GM18858 (cell line): ENCODE results near the gene TM4SF5.

Source experiments
- ATAC-seq: cut with Tn5 transposase; IDR thresholded peaks from one replicate; pipeline ENCODE4 v1.9.1; 2021; ENCODE audit not compliant: unreplicated experiment

TM4SF5 gene, protein sequence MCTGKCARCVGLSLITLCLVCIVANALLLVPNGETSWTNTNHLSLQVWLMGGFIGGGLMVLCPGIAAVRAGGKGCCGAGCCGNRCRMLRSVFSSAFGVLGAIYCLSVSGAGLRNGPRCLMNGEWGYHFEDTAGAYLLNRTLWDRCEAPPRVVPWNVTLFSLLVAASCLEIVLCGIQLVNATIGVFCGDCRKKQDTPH

DNA sequence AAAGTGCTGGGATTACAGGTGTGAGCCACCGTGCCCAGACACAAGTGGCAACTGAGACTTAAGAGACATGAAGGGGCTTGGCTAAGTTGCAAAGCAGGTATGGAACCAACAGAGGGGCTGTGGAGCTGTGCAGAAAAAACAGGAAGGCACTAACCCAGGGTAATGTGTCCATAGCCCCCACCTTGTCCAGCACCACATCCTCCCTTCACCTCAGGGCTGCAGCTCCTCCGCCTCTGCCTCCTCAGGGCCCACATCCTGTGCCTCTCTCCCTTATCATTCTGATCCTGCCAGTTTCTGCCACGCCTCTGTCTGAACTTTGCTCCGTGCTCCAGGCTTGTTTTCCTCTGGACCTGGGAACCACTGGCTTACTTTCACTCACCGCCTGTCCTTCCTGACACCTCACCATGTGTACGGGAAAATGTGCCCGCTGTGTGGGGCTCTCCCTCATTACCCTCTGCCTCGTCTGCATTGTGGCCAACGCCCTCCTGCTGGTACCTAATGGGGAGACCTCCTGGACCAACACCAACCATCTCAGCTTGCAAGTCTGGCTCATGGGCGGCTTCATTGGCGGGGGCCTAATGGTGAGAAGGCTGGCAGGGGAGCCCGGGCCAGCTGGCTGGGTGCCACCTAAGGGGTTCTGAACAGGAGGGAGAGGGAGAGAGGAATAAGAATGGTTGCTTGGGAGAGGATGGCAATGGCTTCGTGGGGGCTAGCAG lies at the start of gene TM4SF5:
TSS of gene TM4SF5 (plus strand) at position 368 of the 716 bp plus-strand sequence. CDS start at position 405, 37 bp downstream.
- ATAC-seq, result no peak

DNA sequence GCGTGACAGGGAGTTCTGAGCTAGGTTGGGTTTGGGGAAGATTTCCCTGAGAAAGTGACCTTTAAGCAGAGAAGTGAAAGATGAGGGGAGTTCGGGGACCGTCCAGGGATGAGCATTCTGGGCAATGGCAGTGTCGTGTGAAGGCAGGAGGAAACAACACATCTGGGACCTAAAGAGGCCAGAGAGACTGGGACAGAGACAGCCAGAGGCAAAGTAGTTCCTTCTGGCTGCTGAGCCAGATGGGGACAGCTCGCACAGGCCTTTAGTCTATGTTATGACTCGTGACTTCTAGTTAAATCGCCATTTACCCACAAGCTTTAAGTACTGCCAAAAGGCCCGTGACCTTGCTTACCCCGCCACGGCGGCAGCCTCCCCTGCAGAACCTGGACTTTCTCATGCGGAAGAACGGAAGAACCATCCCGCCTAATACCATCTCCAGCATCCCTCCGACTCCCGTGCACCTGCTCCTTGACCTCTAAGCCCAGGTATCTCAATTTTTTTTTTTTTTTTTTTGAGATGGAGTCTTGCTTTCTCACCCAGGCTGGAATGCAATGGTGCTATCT lies 48.9 kb upstream of the TM4SF5 start:
- ATAC-seq, result no peak

DNA sequence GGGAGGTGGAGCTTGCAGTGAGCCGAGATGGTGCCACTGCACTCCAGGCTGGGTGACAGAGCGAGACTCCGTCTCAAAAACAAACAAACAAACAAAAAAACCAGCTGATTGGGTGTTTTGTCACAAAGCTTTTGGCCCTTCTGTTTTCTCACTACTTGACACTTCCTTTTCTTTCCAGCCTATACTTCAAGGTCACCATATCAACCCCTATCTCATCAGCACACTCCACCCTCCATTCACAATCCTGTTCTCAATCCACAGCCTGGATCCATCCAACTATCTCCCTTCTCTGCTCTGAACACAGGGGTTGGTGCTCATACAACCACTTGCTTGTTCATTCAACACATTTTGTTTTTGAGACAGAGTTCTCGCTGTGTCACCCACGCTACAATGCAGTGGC lies 47.0 kb upstream of the TM4SF5 start:
- ATAC-seq, result no peak

DNA sequence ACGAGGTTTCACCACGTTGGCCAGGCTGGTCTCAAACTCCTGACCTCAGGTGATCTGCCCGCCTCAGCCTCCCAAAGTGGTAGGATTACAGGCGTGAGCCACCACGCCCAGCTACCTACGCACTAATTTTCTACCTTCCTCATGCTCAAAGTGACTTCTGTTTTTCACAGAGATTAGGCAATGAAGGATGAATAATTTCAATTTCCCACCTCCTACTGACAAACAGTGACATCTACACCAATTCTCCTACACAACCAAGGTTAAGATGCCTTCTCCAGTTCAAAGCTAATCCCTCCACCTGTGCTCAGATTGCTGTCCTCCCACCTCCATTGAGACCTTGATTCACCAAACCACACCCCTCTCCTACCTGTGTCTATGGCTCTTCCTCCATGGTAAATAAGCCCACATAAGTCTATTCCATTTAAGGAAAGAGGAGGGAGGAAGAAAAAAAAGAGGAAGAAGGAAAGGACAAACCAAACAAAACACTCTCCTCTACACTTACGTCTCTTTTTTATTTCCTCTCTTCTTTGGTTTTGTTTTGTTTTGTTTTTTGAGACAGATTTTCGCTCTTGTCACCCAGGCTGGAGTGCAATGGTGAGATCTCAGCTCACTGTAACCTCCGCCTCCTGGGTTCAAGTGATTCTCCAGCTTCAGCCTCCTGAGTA lies 45.9 kb upstream of the TM4SF5 start:
- ATAC-seq, result no peak

DNA sequence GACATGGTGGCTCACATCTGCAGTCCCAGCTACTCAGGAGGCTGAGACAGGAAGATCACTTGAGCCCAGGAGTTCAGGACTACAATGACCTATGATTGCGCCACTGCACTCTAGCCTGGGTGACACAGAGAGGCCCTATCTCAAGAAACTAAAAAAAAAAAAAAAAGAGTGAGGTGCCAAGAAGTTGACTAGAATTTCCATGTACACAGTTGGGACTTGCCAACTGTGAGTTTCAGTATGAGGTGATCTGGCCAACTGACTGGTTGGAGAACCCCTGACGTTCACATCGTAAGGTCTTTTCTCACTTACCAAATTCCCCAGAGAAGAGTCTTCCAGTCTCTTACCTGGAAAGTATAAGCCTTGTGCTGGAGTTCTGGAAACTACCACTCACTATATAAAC lies 43.6 kb upstream of the TM4SF5 start:
- no peak for ATAC-seq

DNA sequence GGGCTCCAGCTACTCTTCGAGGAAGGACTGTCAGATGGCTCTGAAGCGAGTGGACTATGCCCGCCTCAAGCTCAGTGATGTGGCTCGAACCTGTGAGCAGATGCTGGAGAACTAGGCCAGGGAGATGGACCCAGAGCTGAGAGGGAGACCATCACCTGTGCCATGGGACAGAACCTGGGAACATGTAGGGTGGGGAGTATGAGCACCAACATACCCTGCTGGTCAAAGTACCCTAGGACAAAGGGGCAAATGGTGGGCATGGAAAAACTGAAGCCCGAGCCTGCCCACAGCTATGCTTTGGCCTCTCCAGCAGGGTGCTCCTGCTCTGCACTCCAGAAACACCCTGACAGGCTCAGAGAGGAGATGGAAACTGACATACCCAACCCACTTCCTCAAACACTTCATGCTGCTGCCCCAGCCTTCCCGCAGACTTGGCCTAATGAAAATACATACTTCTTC lies 38.6 kb upstream of the TM4SF5 start:
- no peak for ATAC-seq

DNA sequence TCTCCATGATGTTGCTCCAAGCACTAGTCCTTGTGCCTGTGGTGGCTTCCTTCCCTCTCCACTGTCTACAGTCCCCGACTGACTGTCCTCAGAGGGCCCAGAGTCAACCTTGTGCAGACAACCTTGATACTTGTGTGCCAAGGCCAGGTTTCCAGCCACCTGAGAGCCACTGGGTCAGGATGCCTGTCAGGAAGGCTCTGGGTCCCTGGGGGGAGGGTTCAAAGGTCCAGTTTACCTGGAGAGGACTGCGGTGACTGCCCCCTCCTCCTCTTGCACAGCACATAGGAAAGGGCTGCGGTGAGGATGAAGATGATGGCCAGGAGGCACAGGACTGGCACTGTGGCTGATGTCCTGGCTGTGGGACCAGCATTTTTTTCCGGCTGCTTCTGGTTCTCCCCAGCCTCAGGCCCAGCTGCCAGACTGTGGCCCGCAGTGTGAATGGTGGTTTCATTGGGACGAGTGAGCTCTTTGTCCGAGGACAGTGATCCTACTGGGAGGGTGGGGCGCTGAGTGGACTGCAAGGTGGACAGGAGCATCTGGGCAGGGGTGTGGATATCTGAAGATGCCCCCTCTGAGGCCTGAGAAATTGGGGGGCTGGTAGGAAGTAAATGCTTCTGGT lies 36.7 kb upstream of the TM4SF5 start:
- no peak for ATAC-seq

DNA sequence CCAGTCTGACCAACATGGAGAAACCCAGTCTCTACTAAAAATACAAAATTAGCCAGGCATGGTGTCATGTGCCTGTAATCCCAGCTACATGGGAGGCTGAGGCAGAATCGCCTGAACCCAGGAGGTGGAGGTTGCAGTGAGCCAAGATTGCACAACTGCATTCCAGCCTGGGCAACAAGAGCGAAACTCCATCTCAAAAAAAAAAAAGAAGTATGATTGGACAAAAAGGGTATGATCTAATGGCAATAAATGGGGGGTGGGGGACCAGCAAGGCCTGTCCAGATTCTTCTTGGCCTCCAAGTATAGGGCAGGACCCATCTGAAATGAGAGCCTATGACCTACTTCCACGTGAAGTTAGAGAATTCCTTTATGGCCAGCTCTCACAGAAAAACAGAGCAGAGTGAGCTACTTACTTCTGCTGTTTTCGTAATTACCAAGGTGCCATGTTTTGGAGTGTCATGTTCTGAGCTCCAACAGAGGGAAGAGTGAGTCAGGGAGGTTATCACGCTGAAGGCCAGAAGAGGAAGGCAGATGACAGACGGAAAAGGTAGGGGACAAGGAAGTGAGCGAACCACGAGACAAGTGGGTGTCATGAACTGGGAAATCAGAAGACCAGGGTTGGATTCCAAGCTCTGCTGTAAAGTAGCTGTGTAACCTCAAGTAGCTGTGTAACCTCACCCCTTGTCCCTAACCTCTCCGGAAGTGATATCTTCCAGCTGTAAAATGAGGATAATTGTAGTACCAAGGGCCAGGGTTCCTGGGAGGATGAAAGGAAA lies 35.6 kb upstream of the TM4SF5 start:
- ATAC-seq, result no peak

DNA sequence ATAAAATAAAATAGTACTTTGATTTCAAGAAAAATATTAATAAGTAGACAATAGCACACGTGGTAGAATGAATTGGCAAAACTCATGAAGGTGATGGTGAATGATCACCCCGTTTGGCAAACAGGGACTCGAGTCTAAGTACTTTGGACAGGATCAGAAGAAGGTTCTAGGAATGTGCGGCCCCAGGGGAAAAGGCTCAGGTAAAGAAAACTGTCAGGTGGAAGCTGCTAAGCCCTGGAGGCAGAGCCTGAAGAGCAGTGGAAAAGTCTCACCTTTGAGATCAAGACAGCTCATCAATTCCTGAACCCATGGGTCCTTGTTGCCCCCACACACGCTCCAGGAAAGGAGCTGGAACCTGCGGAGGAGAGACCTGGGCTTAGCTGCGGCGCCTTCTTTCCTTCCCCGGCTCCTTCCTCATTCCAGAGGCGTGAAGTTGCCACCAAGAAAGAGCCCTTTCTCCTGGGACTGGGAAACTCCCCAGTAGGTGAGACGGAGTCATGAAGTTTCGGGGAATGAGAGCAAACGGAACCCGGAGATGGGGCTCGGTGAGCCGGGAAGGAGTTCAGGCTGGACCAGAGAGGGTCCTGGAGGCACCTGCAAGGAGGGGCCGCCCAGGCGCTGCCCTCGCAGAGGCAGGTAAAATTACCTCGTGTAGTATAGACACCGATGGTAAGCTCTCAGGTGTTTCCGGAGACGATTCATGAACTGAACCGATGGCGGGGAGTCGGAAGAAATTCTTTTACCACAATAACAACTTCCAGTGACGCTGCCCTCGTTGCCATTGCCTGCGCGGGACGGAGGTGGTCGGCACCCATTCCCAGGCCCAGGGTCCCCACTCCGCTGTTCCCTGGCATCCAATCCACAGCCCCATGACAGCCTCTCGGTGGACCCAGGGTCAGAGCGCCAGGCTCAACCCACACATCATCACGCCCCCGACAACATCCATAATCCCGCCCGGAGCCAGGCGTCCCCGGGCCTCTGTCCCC lies 33.3 kb upstream of the TM4SF5 start:
- no peak for ATAC-seq

DNA sequence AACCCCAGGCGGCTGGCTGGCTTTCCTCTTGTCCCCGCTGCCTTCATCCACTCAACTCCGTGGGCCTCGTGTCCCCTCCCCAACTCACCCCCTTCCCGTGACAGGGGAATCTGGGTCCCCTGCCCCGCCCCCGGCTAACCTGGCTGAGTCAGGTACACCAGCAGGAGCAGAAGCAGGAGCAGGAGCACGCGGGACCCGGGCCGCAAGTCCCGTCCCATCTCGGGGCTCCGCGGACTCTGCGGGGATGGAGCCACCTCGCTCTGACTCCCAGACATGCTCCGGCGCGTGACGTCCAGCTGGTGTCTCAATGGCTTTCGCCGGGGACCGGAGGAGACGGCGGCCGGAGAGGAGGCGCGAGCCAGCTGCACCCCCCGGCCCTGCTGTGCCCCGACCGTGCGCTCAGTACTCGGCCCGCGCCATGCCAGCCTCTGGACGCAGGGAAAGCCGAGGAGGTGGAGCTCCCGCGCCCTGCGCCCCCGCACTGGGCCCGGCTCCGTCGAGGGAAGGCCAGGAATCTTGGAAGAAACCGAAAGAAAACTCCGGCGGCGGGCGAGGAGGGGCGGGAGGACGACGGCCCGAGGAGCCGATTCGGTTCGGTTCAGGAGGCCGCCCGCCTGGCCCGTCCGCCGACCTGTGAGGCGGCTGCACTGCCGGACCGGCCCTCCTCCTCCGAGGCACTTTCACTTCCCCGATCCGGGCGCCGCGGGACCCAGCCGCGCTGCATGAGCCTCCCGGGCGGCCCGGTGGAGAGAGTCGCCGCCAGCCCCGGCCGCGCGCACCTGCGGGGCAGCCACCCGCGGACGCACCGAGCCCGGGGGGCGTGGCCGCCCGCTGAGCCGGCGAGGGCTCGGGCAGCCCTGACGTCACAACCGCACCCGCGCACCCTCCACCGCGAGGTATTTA lies 32.3 kb upstream of the TM4SF5 start, which contains the start of the genes CXCL16 and ZMYND15:
TSS of gene CXCL16 (minus strand) at position 807 of the 903 bp plus-strand sequence. CDS start at position 218, 589 bp downstream.
TSS of gene ZMYND15 (plus strand) at position 712 of the 903 bp plus-strand sequence. CDS start 716 bp downstream, outside the sequence.
- ATAC-seq, result no peak

DNA sequence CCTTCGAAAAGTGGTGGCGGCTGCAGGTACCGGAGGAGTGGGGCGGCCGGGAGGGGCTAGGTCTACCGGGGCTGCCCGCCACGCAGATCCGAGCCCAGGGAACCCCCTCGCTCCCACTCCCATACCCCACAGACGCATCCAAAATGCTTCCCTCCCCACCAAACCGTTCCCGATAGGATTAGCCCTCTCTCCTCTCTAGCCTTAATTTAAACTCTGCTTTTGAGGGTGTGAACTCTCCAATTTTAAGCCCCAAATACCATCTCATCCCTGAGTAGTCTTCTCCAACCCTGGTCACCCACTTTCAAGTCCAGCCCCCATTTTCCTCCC lies 31.7 kb upstream of the TM4SF5 start:
- ATAC-seq, result no peak

DNA sequence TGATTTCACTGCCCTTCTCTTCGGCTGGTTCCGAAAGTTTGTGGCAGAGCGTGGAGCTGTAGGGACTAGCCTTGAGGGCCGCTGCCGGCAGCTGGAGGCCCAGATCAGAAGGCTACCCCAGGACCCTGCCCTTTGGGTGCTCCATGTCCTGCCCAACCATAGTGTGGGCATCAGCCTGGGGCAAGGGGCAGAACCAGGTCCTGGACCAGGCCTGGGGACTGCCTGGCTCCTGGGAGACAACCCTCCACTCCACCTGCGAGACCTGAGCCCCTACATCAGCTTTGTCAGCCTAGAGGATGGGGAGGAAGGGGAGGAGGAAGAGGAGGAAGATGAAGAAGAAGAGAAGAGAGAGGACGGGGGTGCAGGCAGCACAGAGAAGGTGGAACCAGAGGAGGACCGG lies 31.1 kb upstream of the TM4SF5 start:
- ATAC-seq, result no peak

DNA sequence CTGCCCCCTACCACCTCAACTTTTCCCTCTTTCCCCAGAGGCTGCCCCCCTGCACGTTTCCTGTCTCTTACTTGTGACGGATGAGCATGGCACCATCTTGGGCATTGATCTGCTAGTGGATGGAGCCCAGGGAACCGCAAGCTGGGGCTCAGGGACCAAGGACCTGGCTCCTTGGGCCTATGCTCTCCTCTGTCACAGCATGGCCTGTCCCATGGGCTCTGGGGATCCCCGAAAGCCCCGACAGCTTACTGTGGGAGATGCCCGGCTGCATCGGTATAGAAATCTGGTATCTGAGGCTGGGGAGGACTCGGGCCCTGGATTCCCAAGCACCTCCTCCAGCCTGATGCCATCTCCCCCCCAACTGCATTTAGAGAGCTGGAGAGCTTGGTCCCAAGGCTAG lies 30.1 kb upstream of the TM4SF5 start:
- ATAC-seq, result no peak

DNA sequence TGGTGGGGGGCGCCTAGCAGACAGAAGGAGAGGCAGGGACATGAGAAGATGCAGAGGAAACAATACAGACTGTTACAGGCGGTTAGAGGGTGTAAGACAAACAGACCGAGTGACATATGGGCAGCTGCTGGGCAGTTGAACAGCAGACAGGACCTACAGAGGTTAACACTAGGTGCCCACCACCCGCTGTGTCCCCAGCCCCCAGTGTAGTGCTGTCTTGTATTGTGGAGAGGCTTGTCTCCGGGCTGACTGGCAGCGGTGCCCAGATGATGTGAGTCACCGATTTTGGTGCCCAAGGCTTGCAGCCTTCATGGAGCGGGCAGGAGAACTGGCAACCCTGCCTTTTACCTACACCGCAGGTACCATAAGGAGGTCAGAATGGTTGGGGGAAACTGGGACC lies 29.6 kb upstream of the TM4SF5 start:
- ATAC-seq, result no peak

DNA sequence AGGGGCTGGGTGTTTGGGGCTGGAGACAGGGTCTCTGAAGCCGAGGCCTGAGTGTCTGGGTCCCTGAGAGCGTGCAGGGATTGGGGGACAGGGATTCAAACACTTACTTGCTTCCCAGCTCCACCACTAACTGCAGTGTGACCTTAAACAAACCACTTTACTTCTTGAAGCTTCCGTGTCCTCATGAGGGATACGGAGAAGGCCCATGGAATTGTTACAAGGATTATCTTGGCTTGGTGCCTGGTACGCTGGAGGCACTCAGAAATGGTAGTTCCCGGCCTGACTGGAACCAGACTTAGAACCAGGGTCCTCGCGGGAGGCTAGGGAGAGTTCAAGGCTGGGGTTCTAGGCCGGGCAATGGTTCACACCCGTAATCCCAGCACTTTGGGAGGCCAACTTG lies 29.1 kb upstream of the TM4SF5 start:
- ATAC-seq, result no peak

DNA sequence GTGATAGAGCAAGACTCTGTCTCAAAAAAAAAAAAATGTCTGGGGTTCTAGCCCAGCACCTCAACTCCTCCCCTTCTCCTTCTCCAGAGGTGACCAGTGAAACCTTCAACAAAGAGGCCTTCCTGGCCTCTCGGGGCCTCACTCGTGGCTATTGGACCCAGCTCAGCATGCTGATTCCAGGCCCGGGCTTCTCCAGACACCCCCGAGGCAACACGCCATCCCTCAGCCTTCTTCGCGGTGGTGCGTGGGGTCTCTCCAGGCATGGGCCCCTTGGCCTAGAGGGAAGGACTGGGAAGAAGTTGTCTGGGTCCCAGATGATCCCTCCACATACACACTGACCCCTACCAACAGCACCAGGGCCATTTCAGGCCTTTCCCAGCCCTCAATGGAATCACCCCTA lies 28.5 kb upstream of the TM4SF5 start:
- ATAC-seq, result no peak

DNA sequence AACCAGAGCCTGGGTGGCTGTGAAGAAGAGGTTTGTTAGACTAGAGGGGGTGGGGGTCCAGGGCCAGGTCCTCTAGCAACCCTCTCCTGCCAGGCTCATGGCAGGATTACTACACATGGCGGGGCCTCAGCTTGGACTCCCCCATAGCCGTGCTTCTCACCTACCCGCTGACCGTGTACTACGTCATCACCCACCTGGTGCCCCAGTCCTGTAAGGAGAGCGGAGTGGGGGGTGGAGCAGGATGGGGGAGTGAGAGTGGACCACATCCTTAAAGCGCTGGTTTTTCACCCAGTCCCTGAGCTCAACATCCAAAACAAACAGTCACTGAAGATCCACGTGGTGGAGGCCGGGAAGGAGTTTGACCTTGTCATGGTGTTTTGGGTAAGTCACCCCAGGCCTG lies 27.8 kb upstream of the TM4SF5 start:
- no peak for ATAC-seq
